HepG2 (cell line): ENCODE measurements around the gene KIRREL3. TPM values are rescaled to one million over a fixed set of nuclear protein-coding genes. Genes with fewer than 3 reads are reported as not detected.

Source experiments
- ATAC-seq: fragments of 200-7000 bp; cut with Tn5 transposase; 3 replicates; pipeline ENCODE4 v1.9.1; 2020; ENCODE audit warnings: mild to moderate bottlenecking, moderate library complexity
- BruUV-seq: library from RNA; stranded (reverse); fragments of 400-500 nt; replicated peaks from 2 replicates; lab custom pipeline; 2021; lab: Mats Ljungman, UMichigan
- CTCF ChIA-PET: fragments of 300-600 bp; formaldehyde crosslinking; extraction: SDS; loops from one replicate; lab custom pipeline; 2021; ENCODE audit warnings: low total read pairs, inconsistent platforms, low intra/inter-chr PET ratio; lab: Yijun Ruan, JAX
- POLR2A ChIA-PET: fragments of 350-600 bp; sonication (Branson Sonifier 250); formaldehyde crosslinking; loops from one replicate; lab custom pipeline; 2020; ENCODE audit warnings: antibody characterized with exemption, inconsistent platforms; lab: Yijun Ruan, JAX
- DNase-seq: peaks from one replicate; pipeline ENCODE4 v3.0.0-alpha.2; 2015; ENCODE audit warnings: low spot score
- FAIRE-seq: peaks from 3 replicates; lab custom pipeline; 2011; peaks lifted over from hg19 to GRCh38; lab: Jason Lieb, UNC
- H2AFZ ChIP-seq: one replicate; pipeline ENCODE4 v1.6.1; 2011; ENCODE audit warnings: low read length, inconsistent platforms
- H3K27ac ChIP-seq: fragments of 300-600 bp; 3 replicates; pipeline ENCODE4 v1.8.0; 2011; ENCODE audit warnings: mixed run types, mild to moderate bottlenecking, mixed read lengths, low read length, inconsistent platforms; ENCODE audit not compliant: insufficient read depth; ENCODE audit errors: extremely low read length
- H3K27me3 ChIP-seq, 2 experiments: fragments of 200-600 bp in 1 of 2; 2 replicates in 1 of 2; 3 replicates in 1 of 2; pipeline versions ENCODE4 v1.6.0 to v1.8.0; 2011; ENCODE audit warnings: low read length in 2 of 2, mild to moderate bottlenecking in 2 of 2, moderate library complexity in 2 of 2, inconsistent platforms in 1 of 2; ENCODE audit not compliant: insufficient read depth in 2 of 2, control insufficient read depth in 1 of 2
- H3K36me3 ChIP-seq, 2 experiments: fragments of 200-600 bp in 1 of 2; replicated peaks in 1 of 2; 2 replicates in 1 of 2; 3 replicates in 1 of 2; pipeline versions ENCODE4 v1.5.1 to v1.8.0; 2011; ENCODE audit warnings: low read length in 2 of 2, inconsistent platforms in 1 of 2; ENCODE audit not compliant: insufficient read depth in 2 of 2, control insufficient read depth in 1 of 2
- H3K4me1 ChIP-seq: 2 replicates; pipeline ENCODE4 v1.5.1; 2012; ENCODE audit warnings: low read length, inconsistent platforms; ENCODE audit not compliant: insufficient read depth
- H3K4me2 ChIP-seq: 2 replicates; pipeline ENCODE4 v1.6.0; 2011; ENCODE audit warnings: low read depth, low read length, inconsistent platforms
- H3K4me3 ChIP-seq, 3 experiments: fragments of 200-600 bp in 1 of 3; sonication (generic), shearing (Covaris generic) in 1 of 3; replicated peaks in 1 of 3; 2 replicates each; pipeline ENCODE4 v1.5.1; 2011 to 2016; ENCODE audit warnings: low read length in 3 of 3, inconsistent platforms in 2 of 3, low read depth in 2 of 3, mild to moderate bottlenecking in 2 of 3, control low read depth in 1 of 3, mixed read lengths in 1 of 3; ENCODE audit not compliant: insufficient read depth in 1 of 3
- H3K79me2 ChIP-seq: one replicate; pipeline ENCODE4 v1.6.1; 2011; ENCODE audit warnings: low read length, inconsistent platforms; ENCODE audit not compliant: insufficient read depth
- H3K9ac ChIP-seq: 2 replicates; pipeline ENCODE4 v1.6.0; 2011; ENCODE audit warnings: mild to moderate bottlenecking, low read depth, low read length, inconsistent platforms; ENCODE audit not compliant: insufficient read depth
- H3K9me3 ChIP-seq: 2 replicates; pipeline ENCODE4 v1.5.1; 2012; ENCODE audit warnings: mild to moderate bottlenecking, low read length
- H4K20me1 ChIP-seq: 2 replicates; pipeline ENCODE4 v1.6.0; 2011; ENCODE audit warnings: inconsistent platforms, mild to moderate bottlenecking, low read length, moderate library complexity; ENCODE audit not compliant: insufficient read depth
- CEBPB ChIP-seq: IDR thresholded peaks from 2 replicates; pipeline ENCODE4 v1.6.1; 2011; ENCODE audit warnings: low read depth, low read length, improper control_type of control experiment, borderline replicate concordance
- E2F1 ChIP-seq: sonication (generic); formaldehyde crosslinking; IDR thresholded peaks from 2 replicates; pipeline ENCODE4 v1.5.0; 2020; ENCODE audit warnings: missing genetic modification reagents
- E2F5 ChIP-seq: sonication (generic); formaldehyde crosslinking; conservative IDR thresholded peaks from 2 replicates; pipeline ENCODE4 v1.4.0; 2020; ENCODE audit warnings: missing genetic modification reagents
- HOXA9 ChIP-seq: sonication (generic); formaldehyde crosslinking; IDR thresholded peaks from 2 replicates; pipeline ENCODE4 v1.8.1; 2022; ENCODE audit warnings: missing genetic modification reagents, mild to moderate bottlenecking, moderate library complexity, borderline replicate concordance
- IKZF1 ChIP-seq: fragments of 450-650 bp; IDR thresholded peaks from 2 replicates; pipeline ENCODE4 v1.7.1; 2016
- REPIN1 ChIP-seq: sonication (generic); formaldehyde crosslinking; IDR thresholded peaks from 2 replicates; pipeline ENCODE4 v1.8.0; 2022; ENCODE audit warnings: missing genetic modification reagents, low read depth, mild to moderate bottlenecking, borderline replicate concordance
- THAP9 ChIP-seq: sonication (generic); formaldehyde crosslinking; IDR thresholded peaks from 2 replicates; pipeline ENCODE4; 2020; ENCODE audit warnings: missing genetic modification reagents, mild to moderate bottlenecking, borderline replicate concordance
- ZFP62 ChIP-seq: sonication (generic); formaldehyde crosslinking; IDR thresholded peaks from 2 replicates; pipeline ENCODE4 v1.4.0; 2020; ENCODE audit warnings: missing genetic modification reagents
- ZFP90 ChIP-seq: sonication (generic); formaldehyde crosslinking; IDR thresholded peaks from 2 replicates; pipeline ENCODE4 v1.8.0; 2022; ENCODE audit warnings: missing genetic modification reagents, mild to moderate bottlenecking, inconsistent platforms, borderline replicate concordance
- ZNF282 ChIP-seq: fragments of 450-650 bp; IDR thresholded peaks from 2 replicates; pipeline ENCODE4 v1.6.1; 2018; ENCODE audit not compliant: partially characterized antibody
- ZNF775 ChIP-seq: sonication (generic); formaldehyde crosslinking; IDR thresholded peaks from 2 replicates; pipeline ENCODE4 v1.4.0; 2020; ENCODE audit warnings: missing genetic modification reagents, mild to moderate bottlenecking, moderate library complexity, borderline replicate concordance
- ZNF83 ChIP-seq: sonication (generic); formaldehyde crosslinking; IDR thresholded peaks from 2 replicates; pipeline ENCODE4 v1.4.0; 2020; ENCODE audit warnings: missing genetic modification reagents, mild to moderate bottlenecking, borderline replicate concordance
- WGBS: methylation state at CpG from one replicate; pipeline ENCODE4 v1.1.6; 2017; ENCODE audit warnings: low lambda C conversion rate; 5-methylcytosine and 5-hydroxymethylcytosine counted together
- in situ Hi-C: cut with HindIII; loops from 2 replicates; pipeline ENCODE4 v1.10.0; 2017; ENCODE audit warnings: low pct_unique_long_range_greater_than_20kb; ENCODE audit not compliant: extremely low pct_ligation_motif_present
- intact Hi-C: fragments of 100-400 bp; cut with micrococcal nuclease; formaldehyde crosslinking; loops from one replicate; pipeline ENCODE4 v1.10.0; 2022; ENCODE audit not compliant: unreplicated experiment
- polyA plus RNA-seq, 8 experiments: library from polyadenylated mRNA; depleted of rRNA in 3 of 8; stranded (reverse) in 7 of 8; unstranded in 1 of 8; fragments of >200 nt; fragmentation: Illumina TruSeq in 4 of 8; extraction: Trizol in 4 of 8; gene quantifications; 2 replicates each; pipeline versions ENCODE4 v1.2.1 to v1.2.3, GENCODE V29; 2011 to 2016; ENCODE audit warnings: low read depth in 4 of 8, missing spikeins in 1 of 8, mixed read lengths in 1 of 8; ENCODE audit not compliant: insufficient read depth in 1 of 8
- total RNA-seq, 5 experiments: library from RNA; depleted of rRNA; stranded (reverse); fragments of >200 nt; fragmentation: Illumina TruSeq; extraction: Trizol; gene quantifications; 2 replicates each; pipeline ENCODE4 v1.2.3, GENCODE V29; 2016; ENCODE audit warnings: low read depth in 1 of 5

KIRREL3 gene
- total and polyA plus RNA-seq, 2 of the 13 experiments (the other 11 are each of a cell fraction or from before 2014, with no cell fraction given): not detected

GRCh38 chr11:126519764-126520734 lies 480.5 kb downstream of the KIRREL3 start:
- H3K4me2 ChIP-seq: no peak overlapping the region
- TF ChIP-seq THAP9 (CRISPR knock-in tag) (no peak), IKZF1 (no peak), ZNF282 (no peak), ZFP62 (CRISPR knock-in tag) (no peak), REPIN1 (CRISPR knock-in tag) (no peak), ZNF775 (no peak), ZFP90 (CRISPR knock-in tag) (no peak), E2F1 (CRISPR knock-in tag) (no peak), ZNF83 (CRISPR knock-in tag) (no peak), CEBPB (no peak), E2F5 (CRISPR knock-in tag) (no peak), HOXA9 (no peak)
- TF ChIP-seq, all 625 proteins: peak for 0
- DNase-seq: no peak
- in situ Hi-C loops: no loop called here
- Histone ChIP-seq H3K4me3 (no peak overlapping the region), H4K20me1 (no peaks in the 10 kb centered on the region), H3K27ac (no peak overlapping the region), H2AFZ (no peak overlapping the region), H3K9ac (no peak overlapping the region), H3K9me3 (no peaks in the 10 kb centered on the region), H3K4me1 (no peaks in the 10 kb centered on the region), H3K79me2 (no peaks in the 10 kb centered on the region), H3K36me3 (no peaks in the 10 kb centered on the region), H3K27me3 (peaks cover 5 to 63% of the 10 kb centered on the region in 2 experiments)
- ChIA-PET CTCF (no interaction called here), POLR2A (no interaction called here)
- intact Hi-C loops: no loop called here
- FAIRE-seq: no peak
- WGBS: 10% methylated on average over 20 of the region's 25 CpGs
- no peak for ATAC-seq
- BruUV-seq: no TSS peak
